Measurements from ENCODE around the gene MDFIC.
"Not testable (repeated sequence)": the region's sequence is repeated elsewhere in the genome, so short reads cannot be mapped to it uniquely, and the experiment has no call there.

Gene MDFIC

DNA sequence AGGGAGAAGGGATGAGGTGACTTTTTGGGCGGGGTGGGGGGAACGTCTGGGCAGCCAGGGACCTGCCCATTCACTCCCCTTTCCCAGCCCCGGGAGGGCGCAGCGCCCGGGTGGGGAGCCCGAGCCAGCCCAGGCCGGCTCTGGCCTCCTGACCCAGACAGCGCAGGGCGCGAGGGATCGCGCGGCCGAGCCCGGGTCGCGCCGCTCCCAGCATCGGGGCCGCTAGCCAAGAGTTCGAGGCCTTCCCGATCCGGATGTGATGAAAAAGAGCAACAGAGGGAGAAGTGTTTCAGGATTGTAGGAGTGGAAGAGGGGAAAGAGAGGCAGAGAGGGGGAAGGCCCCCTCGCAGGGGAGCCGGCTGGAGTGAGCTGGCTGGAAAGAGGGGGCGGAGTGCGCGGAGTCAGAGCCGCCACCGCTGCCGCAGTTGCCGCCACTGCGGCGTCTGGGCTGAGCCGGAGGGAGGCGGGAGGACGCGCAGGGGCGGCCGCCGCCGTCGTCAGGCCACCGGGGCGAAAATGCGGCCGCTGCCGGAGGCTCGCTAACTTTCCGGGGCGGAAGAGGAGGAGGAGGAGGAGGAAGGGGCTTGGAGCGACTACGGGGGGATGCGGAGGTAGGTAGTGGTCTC is at the start of gene MDFIC:
Gene MDFIC, plus strand, starts transcription at position 69 of the 626 bp plus-strand sequence. CDS start 940 bp downstream, outside the sequence.
- DNase-seq (ENCODE audit: low read depth in 2 of 2): no peak

GRCh38 chr7:114874170-114874569 is 47.7 kb upstream of the MDFIC start:
- no peak for DNase-seq (ENCODE audit: low read depth in 2 of 2)

- DNase-seq (ENCODE audit: low read depth in 2 of 2): no peak
Observed at GRCh38 chr7:114875186-114875585, 46.7 kb upstream of the MDFIC start.

GRCh38 chr7:114879554-114879953 is 42.3 kb upstream of the MDFIC start:
- peak; percentile 78 to 80 for DNase-seq (ENCODE audit: low read depth in 2 of 2)

DNA sequence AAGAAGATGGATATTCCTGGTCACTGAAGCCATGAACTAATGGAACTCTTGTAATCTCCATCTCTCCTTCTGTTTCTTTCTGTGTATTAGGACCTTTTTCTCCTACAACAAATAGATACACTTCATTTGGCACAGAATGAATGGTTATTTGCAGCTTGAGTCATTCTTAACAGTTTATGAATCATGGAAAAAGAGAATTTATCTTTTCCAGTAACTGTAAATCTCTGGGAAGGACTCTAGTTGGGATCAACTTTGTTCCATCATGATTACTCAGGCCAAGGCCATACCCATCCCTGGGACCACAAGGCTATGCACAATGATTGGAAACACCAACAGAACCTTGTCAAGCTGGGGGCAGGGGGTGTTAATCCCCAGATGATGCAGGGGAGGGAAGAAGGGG is 36.1 kb upstream of the MDFIC start:
- no peak for DNase-seq (ENCODE audit: low read depth in 2 of 2)

- DNase-seq (ENCODE audit: low read depth in 2 of 2): no peak
Observed at GRCh38 chr7:114886241-114886640, 35.7 kb upstream of the MDFIC start.

DNA sequence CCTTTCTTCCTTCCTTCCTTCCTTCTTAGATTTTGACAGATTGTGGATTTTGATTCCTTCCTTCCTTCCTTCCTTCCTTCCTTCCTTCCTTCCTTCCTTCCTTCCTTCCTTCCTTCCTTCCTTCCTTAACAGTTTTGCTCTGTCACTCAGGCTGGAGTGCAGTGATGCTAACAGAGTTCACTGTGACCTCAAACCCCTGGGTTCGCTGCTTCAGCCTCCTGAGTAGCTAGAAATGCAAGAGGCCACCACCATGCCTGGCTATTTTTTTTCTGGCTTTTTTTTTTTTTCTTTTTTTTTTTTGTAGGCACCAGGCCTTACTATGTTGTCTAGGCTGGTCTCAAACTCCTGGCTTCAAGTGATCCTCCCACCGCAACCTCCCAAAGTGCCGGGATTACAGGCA is 32.8 kb upstream of the MDFIC start:
- not testable (repeated sequence) for DNase-seq (ENCODE audit: low read depth in 2 of 2)

- peak; percentile 91 to 93 for DNase-seq (ENCODE audit: low read depth in 2 of 2)
Observed at GRCh38 chr7:114889646-114890285, 32.1 kb upstream of the MDFIC start.

GRCh38 chr7:114890561-114890960 is 31.3 kb upstream of the MDFIC start:
- no peak for DNase-seq (ENCODE audit: low read depth in 2 of 2)

DNA sequence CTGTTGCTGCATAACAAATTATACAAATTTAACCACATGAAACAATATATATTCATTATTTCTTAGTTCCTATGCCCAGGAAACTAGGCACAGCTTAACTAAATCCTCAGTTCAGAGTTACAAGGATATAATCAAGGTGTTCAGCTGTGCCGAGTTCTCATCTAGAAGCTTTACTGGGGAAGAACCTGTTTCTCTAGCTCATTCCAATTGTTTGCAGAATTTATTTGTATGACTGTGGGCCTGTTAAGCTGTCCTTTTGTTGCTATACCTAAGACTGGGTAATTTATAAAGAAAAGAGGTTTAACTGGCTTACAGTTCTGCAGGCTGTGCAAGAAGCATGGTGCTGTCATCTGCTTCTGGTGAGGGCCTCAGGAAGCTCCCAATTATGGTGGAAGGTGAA is 21.8 kb upstream of the MDFIC start:
- DNase-seq (ENCODE audit: low read depth in 2 of 2): no peak

GRCh38 chr7:114901771-114902170 is 20.1 kb upstream of the MDFIC start:
- no peak for DNase-seq (ENCODE audit: low read depth in 2 of 2)

DNA sequence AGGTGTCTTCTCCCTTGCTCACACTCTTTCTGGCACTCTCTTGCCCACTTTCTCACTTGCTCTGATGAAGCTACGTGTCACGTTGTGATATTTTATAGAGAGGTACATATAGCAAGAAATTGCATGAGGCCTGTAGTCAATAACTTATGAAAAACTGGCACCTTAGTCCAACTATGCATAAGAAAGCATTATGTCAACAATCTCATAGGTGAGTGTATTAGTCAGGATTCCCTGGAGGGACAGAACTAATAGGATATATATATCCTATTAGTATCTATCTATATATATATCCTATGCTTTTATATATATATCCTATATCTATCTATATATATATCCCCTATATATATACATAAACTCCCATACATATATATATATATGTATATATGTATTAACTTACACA is 18.8 kb upstream of the MDFIC start:
- no peak for DNase-seq (ENCODE audit: low read depth in 2 of 2)

GRCh38 chr7:114910787-114911186 is 11.1 kb upstream of the MDFIC start:
- DNase-seq (ENCODE audit: low read depth in 2 of 2): no peak

DNA sequence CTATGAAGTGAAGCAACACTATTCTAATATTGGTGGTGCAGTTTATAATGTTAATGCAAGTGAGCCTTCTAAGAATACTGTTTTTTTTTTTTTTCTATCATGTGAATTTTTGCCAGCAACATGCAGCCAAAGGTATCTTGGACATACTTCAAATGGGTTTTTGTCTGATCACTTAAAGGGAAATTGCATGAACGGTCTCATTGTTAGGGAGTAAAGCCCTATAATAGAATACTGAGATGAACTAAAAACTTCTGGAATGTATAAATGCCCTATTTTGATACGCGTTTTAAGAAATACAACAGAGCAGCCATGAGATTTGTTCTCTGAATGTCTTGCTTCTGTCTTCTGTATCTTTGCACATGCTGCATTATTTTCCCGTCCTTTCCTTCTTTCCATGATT is 10.5 kb upstream of the MDFIC start:
- no peak for DNase-seq (ENCODE audit: low read depth in 2 of 2)

GRCh38 chr7:114916261-114916892 is 5.5 kb upstream of the MDFIC start:
- no peak for DNase-seq (ENCODE audit: low read depth in 2 of 2)

DNA sequence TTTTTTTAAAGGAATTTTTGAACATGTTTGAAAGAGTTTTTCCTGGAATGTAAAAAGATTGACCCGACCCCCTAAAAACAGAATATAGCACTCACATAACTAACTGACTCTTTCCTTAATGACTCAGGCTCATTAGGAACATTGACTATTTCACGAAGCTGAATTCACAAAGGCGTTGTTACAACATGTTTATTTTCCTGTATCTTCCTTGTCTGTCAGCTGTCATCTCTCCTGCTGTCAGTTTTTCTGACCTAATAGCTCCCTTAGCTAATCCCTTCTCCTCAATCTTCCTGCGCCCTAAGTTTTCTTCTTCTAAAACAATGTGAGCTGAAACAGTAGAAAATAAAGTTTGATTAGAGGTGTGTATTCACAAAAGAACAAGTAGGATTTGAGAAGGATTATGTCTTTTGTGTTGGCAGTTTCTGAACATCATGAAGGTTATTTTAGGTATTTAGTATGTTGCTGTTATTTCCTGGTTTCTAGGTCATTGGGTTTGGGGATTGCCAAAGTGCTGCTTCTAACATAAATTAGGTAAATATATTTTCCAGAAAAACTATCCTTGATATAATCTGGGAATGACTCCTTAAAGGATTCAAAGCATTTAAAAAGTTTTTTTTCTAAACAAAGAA is 4.6 kb upstream of the MDFIC start:
- DNase-seq (ENCODE audit: low read depth in 2 of 2): no peak

GRCh38 chr7:114919587-114919986 is 2.3 kb upstream of the MDFIC start:
- DNase-seq (ENCODE audit: low read depth in 2 of 2): no peak

- no peak for DNase-seq (ENCODE audit: low read depth in 2 of 2)
Observed at GRCh38 chr7:114921631-114922025, 266 bp upstream of the MDFIC start.

DNA sequence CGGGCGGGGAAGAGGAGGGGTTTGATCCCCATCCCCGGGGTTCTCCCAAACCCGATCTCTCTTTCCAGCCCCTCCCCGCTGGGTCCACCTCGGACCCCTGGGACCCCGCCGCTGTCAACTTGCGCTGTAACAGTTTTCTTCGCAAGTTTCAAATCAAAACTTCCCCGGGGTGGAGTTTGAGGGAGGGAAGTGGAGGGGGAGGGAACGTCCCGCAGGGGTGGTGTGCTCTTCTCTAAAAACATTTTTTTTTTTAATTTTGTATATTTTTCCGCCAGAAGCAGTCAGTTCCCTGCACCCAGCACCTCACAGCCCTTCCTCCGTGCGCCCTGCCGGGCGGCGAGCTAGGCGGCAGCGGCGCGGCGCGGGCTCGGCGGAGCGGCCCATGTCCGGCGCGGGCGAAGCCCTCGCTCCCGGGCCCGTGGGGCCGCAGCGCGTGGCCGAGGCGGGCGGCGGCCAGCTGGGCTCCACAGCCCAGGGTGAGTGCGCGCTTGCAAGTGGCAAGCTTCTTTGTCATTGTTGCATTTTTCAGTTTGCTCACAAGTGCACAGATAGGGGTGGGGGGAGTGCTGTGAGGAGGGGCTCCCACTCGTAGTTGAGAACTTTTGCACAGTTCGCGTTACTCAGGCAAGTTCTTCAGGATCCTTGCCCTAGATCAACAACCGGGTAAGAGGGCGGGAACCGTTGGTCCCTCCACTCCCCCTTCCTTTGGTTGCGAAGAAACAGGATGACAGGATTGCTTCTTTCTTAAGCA is 933 bp downstream of the MDFIC start:
- DNase-seq (ENCODE audit: low read depth in 2 of 2): no peak

DNA sequence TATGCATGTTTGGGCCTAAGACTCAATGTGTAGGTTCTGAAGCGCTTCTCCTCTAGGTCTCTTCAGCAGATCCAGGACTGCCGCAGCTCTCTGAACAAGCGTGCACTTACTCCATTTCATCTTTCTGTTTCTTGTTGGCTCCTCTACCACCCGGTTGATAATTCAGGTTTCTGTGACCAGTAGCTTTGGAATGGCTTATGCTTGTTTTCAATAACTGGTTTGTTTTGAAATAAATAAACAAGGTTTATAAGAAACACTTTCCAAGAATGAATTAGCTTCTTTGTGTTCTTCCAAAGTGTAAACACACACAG is 1.5 kb downstream of the MDFIC start:
- DNase-seq (ENCODE audit: low read depth in 2 of 2): no peak

- DNase-seq (ENCODE audit: low read depth in 2 of 2): peak in 1 of 2 experiments; percentile 57
Observed at GRCh38 chr7:114924038-114924712, 2.3 kb downstream of the MDFIC start.

GRCh38 chr7:114925434-114925833 is 3.5 kb downstream of the MDFIC start:
- DNase-seq (ENCODE audit: low read depth in 2 of 2): peak; percentile 66
